GM18517 (cell line): Measurements from ENCODE around the gene RGL3.
"Not testable (repeated sequence)": the region's sequence is repeated elsewhere in the genome, so short reads cannot be mapped to it uniquely, and the experiment has no call there.

Source experiments
- ATAC-seq: cut with Tn5 transposase; IDR thresholded peaks from one replicate; pipeline ENCODE4 v1.9.1; 2021; ENCODE audit warnings: mild to moderate bottlenecking, moderate library complexity; ENCODE audit not compliant: unreplicated experiment

RGL3 gene

DNA sequence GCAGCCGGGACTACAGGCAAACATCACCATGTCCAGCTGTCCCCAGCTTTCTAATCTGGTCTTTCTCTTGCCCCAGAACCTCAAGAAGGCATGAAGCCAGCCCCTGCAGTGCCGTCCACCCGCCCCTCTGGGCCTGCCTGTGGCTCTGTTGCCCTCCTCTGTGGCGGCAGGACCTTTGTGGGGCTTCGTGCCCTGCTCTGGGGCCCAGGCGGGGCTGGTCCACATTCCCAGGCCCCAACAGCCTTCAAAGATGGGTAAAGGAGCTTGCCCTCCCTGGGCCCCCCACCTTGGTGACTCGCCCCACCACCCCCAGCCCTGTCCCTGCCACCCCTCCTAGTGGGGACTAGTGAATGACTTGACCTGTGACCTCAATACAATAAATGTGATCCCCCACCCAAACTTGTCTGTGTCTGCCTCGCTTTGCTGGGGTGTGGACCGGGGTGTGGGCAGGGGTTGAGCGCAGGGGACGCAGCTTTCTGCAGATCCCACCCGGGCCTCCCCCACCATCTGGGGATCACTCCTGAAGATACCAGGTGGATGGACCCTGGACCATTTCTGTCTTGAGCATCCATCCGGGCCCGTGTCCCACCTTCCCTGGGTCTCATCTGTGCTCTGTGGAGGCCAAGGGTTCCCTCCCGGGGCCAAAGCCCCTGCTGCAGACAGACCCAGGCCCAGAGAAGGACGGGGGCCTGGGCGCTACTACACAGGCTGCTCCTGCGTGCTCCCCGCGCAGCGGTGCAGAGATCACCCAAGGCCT lies 31.6 kb upstream of the RGL3 start:
- ATAC-seq, result no peak

DNA sequence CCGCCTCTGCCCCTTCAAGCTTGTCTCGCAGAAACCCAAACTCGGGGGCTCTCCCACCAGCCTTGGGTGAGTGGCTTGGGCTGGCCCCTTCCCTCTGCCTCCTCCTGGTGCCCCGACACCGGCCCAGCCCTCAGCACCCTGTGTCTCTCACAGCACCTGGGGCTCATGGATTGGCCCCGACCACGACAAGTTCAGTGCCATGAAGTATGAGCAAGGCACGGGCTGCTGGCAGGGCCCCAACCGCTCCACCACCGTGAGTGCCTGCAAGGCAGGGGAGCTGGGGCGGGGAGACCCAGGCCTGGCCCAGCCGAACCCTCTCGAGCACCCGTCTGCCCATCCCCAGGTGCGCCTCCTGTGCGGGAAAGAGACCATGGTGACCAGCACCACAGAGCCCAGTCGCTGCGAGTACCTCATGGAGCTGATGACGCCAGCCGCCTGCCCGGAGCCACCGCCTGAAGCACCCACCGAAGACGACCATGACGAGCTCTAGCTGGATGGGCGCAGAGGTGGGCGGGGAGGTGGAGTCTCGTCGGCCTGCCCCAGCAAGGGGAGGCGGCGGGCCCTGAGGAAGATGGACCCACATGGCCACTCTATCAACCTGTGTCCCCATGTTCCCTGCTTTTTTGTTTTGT lies 29.9 kb upstream of the RGL3 start:
- ATAC-seq, result no peak

DNA sequence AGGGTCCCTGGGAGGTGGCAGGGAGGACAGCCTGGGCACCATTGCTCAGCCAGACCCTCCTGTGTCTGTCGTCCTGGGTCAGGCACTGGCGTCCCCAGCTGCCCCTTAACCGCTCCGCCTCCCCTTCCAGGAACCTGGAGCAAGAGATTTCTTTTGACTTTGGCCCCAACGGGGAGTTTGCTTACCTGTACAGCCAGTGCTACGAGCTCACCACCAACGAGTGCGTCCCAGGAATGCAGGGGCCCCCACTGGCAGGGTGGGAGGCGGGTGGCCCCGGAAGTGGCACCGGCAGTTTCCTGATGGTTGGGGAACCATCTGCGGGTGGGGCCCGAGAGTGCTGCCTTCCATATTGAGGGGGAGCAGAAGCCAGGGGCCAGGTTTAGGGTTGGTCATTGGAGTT lies 29.3 kb upstream of the RGL3 start:
- no peak for ATAC-seq

DNA sequence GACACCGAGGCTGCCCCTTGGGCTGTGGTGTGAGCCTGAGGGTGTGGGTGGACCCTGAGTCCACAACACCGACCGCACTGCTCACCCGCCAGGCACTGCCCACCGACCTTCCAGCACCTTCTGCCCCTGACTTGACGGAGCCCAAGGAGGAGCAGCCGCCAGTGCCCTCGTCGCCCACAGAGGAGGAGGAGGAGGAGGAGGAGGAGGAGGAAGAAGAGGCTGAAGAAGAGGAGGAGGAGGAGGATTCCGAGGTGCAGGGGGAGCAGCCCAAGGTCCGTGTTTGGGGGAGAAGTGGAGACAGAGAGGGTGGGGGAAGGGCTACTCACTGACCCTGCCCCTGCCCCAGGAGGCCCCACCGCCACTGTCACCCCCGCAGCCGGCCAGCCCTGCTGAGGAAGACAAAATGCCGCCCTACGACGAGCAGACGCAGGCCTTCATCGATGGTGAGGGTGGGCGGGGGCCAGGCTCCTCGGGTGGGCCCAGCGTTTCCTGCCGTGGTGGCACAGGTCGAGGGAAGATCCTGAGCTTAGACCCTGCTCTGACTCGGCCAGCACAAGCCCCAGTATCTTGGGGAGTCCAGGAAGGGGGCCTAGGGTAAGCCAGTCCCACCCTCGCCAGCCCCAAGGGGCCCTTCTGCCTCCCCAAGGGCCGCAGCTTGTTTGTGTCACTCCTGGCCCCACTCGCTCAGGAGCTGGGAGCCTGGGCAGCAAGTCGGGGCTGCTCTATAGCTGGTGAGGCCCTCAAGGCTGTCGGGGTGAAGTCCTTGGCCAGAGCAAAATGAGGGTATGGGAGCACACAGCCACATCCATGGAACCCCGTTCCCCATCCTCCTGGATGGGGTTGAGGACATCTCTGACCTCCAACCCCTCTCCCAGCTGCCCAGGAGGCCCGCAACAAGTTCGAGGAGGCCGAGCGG lies 28.5 kb upstream of the RGL3 start:
- no peak for ATAC-seq

DNA sequence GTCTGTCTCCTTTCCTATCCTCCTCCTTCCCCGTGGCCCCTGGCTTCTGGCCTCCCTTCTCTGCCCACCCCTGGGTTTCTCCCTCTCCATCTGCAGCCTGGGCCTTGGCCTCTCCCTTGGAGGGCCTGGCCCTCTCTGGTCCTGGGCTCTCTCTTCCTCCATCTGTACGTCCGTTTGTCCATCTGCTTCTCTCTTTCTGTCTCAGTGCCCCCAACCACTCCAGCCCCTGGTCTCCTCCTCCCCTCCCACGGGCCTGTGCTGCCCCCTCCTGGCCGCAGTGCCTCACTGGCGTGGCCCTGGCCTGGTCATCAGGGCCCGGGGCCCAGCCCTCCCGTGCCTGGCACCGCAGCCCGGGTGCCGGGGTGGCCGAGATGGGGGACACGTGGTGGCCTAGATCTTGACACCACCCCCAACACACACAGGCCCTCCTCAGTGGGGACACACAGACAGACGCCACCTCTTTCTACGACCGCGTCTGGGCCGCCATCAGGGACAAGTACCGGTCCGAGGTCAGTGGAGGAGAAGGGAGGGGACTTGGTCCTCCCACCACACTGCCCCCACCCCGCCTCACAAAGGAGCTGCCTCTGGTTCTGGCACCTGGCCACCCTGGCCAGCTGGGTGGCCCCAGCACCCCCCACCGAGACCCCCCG lies 27.7 kb upstream of the RGL3 start:
- no peak for ATAC-seq

DNA sequence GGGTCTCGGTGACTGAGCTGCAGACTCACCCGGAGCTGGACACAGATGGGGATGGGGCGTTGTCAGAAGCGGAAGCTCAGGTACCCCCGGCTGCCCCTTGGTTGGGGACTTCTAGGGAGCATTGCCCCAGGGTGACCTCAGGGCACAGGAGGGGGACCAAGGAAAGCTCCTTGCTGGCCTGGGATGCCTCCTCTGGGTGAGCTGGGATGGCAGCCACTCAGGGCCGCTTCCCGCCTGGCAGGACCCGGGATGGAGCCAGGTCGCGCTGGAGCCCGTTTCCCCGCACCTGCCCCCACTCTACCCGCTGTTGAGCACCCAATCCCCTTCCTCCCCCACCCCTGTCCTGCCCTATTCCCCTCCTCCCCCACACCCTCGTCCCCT lies 27.1 kb upstream of the RGL3 start:
- no peak for ATAC-seq

DNA sequence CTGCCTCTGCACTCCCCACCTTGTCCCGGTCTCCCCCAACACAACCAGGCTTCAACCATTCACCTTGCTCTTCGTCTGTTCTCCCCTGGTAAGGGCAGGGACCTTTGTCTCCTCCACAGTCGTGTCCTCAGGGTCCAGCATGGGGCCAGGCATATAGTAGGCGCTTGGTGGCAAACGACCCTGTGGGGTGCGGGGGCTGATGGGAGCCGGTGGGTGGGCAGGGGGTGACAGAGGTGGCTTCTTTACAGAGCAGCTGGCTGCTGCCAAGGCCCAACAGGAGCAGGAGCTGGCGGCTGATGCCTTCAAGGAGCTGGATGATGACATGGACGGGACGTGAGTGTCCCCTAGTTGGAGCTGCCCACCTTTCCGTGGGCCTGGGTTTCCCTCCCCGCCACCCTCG lies 26.0 kb upstream of the RGL3 start:
- no peak for ATAC-seq

DNA sequence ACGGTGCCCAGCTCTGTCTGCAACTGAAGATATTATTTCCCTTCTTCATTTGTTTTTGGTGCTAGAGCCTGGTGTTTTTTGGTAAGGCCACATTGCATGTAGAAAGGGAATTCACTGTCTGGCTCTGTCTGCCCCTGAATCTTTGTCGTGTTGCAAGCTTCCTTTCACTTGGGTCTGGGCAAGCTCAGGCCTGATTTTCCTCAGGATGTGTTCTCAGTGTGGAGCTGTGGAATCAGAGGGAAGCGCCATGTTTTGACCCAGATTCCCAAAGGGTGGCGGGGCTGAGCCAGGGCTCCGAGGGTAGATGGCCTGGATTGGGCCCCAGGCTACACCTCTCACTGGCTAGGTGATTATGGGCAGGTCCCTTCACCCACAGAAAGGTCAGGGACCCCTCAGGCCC lies 24.9 kb upstream of the RGL3 start:
- no peak for ATAC-seq

DNA sequence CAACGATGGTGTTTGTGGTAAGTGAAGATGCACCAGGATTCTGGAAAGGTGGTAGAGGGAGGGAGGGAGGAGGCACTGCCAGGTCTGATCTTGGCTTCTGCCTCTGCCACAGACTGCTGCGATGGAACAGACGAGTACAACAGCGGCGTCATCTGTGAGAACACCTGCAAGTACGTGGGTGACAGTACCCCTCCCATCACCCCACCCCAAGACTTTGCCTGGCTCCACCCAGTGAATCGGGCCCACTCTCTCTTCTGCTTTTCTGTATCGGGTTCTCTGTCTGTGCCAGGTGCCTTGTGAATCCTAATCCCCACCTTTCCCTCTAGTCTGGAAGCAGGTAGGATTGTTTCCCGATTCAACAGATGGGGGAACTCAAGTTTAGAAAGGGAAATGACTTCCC lies 18.8 kb upstream of the RGL3 start:
- ATAC-seq, result no peak

DNA sequence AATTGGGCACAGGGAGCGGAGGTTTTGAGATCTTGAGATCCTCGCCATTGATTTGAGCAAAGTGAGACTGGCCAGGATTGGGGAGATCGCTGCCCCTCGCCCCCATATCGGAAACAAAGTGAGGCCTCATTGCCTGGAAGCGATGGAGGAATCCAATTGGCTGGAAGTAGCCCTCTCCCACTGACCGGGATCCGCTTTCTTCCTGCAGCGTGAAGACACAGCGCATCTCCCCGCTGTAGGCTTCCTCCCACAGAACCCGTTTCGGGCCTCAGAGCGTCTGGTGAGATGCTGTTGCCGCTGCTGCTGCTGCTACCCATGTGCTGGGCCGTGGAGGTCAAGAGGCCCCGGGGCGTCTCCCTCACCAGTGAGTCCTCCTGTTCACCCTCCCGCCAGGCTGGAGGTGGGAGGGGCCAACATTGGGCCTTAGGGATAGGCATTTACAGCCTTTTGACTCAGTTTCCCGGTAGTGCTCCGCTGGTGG lies 16.8 kb upstream of the RGL3 start:
- ATAC-seq, result no peak

DNA sequence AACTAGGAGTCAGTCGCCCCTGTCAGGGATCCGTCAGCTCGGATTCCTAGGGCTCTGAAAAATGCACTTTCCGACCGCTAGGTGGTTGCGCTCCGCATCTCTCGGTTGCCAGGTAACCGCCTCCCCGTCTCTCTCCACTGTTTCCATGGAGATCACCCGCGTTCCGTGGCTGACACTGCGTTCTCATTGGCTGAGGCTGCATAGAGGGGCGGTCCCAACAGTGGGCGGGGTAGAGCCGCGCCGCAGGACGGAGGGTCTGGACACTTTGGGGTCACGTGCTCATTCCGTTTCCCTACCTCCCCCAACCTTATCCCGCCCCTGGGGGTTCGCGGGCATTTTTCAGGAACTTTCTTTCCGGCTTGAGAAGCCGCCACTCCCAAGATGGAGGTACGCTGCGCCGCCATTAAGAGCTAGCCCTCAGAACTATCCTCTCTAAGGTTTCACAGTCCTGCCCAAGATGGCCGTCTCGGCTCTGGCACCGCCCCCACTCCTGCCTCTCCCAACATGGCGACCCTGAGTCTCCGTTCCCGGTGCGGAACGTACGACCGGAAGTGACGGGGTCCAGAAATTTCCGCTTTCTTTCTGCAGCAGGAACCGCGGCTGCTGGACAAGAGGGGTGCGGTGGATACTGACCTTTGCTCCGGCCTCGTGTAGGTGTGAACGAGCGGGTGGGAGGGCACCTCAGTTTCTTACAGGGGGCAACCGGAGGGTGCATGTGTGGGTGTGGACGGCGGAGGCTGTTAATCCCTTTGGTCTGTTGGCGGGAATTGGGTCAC lies 16.1 kb upstream of the RGL3 start, which contains the start of the genes ODAD3 and PRKCSH:
ODAD3 (minus strand) TSS at position 65 of the 776 bp plus-strand sequence. CDS start 105 bp downstream, outside the sequence.
PRKCSH (plus strand) TSS at position 579 of the 776 bp plus-strand sequence. CDS start 483 bp downstream, outside the sequence.
- ATAC-seq, result peak; percentile 91

DNA sequence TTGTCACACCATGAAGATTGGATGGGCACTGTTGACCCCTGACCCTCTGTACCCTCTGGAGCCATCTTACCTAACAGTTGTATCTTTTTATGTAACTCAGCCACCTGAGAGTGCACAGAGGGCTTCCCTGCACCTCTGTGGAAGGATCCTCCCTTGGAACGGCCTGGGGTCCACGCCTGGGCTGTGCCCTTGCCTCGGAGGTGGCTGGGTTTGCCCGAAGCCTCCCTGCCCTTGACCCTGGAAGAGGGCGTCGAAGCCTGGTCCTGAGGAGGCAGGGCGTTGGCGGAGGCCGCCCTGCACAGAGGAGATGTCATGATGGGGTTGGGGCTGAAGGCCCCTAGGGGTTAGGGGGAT lies 15.6 kb upstream of the RGL3 start:
- no peak for ATAC-seq

DNA sequence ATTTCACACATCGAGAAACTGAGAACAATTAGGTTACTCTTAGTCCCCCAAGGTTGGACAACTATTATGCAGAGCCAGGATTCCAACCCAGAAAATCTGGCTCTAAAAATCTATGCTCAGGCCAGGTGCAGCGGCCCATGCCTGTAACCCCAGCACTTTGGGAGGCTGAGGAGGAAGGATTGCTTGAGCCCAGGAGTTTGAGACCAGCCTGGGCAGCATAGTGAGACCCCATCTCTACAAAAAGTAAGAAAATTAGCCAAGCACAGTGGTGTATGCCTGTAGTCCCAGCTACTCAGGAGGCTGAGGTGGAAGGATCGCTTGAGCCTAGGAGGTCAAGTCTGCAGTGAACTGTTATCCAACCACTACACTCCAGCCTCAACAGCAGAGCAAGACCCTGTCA lies 14.4 kb upstream of the RGL3 start:
- not testable (repeated sequence) for ATAC-seq

DNA sequence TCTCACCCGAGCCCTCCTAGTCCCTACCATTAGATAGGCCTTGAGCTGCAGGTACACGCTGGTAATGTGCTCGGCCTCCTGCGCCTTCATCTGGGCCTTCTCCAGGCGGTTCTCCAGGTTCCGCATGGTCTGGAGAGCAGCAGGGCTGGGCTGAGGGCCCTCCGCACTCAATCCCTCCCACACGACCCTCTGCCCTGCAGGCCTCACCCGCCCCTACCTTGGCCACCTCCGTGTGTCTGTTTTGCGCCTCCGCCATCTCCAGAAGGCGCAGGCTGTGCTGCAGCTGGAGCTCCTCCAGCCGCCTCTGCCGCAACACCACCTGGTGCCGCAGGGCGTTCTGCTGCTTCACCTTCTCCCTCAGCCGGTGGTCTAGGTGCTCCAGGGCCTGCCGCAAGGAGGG lies 7.5 kb upstream of the RGL3 start:
- ATAC-seq, result no peak

DNA sequence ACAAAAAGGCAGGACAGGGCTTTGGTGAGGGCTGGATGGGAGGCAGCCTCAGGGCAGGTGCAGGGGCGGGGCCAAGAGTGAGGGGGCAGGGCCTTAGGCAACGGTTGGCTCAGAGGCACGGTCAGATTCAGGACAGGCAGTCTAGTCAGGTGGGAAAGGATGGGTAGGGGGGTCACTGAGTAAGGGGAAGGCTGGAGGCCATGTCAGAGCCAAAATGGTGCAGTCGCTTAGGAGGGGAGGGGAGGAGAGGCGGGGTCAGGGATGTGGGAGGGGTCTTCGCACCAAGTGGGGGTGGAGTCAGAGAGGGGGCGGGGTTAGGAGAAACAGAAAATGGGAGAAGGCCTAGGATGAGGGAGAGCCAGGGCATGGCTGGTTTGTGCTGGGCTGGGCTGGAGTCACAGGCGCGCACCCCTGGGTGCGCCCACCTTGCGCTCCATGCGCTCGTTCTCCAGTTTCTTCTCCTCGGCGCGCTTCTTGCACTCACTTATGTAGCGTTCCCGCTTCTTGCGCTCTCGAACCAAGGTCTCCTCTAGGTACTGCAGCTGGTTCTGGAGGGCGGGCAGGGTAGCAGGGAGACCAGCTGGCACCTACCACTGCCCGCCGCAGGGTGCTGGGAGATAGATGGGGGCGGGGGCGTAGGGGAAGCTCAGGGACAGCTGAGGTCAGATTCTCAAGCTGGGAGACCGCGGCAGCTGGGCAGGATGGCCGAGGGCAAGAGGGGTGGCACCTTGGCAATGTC lies 6.8 kb upstream of the RGL3 start:
- no peak for ATAC-seq

DNA sequence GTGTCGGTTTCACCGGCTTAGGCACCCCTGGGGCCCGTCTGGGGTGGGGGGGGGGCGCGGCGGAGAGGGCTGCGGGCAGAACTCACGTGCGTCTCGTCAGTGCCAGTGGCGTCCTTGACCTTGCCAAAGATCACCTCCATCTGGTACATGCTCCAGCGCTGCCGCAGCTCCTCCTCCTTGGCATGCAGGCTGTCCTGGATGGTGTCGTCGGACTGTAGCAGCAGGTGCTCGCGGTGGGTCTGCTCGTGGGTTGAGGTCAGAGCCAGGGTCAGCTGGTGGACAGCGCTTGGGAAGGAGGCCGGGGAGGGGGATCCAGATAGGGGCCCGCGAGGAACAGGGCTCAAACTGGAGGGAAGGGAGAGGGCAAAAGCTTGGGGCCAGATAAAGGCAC lies 4.7 kb upstream of the RGL3 start:
- no peak for ATAC-seq

DNA sequence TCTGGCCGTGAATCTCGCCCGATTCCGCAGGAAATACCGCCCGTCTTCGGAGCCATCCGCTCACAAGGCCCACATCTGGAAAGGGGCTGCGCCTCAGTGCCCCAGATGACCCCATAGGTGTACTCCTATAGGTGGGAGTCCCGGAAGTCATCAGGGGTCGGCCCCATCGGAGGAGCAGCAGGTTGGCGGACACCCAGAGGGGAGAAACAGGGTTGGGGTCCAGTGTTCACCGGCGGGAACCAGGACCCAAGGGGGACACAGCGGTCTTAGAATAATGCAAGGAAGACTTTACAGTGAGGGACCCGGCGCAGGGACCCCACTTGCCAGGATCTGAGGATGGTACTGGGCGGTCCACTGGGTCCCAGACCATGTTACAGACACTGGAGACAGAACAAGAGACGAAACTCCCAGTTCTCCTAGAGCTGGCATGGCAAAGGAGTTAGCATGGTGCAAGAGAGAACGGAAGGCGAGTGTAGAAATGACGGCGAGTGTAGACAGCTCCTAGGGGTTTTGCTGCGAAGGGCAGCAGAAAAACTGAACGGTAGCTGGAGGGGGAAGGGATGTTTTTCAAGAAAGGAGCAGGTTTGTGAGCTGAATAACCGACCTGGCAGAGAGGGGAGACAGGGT lies 4.2 kb upstream of the RGL3 start:
- ATAC-seq, result no peak

DNA sequence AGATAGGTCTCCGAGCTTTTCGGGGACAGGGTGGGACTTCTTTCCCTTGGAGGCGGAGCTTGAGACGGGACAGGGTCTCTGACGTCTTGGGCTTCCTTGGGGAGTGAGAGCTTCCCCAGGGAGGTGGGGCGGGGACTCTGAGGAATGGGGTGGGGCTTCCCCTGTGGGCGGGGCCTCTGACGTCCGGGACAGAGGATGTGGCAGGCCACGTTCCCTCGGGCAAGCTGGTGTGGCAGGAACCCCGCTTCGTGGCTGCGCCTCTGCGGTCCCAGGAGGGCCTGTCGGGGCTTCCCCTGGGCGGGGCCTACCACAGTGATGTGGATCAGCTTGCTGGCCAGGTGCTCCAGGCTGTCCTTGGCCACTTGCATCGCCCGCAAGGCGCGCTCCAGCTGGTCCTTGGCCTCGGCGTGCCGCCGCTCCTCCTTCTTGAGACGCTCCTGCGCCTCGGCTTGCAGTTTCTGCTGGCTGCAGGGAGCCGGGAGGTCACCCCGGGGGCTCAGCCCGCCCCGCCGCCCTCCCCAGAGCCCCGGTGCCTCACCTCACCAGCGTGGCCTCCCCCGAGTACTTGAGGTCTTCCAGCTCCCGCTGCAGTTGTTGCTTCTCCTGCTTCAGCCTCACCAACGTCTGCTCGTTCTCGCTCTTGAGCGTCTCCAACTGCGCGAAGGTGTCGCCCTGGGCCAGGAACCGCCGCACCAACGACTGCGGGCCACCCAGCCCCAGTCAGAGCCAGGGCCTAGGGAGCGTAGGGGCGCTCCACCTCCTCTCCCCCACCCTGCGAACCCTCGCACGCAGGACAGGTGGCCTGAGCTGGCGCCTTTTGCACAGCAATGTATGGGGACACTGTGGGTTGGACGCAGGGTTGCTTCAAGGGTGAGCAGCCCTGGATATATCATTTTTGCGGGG lies 3.3 kb upstream of the RGL3 start:
- ATAC-seq, result peak; percentile 59
